ENCODE results near the gene BCAM.
"Not testable (repeated sequence)": the region's sequence is repeated elsewhere in the genome, so short reads cannot be mapped to it uniquely, and the experiment has no call there.

Gene BCAM

DNA sequence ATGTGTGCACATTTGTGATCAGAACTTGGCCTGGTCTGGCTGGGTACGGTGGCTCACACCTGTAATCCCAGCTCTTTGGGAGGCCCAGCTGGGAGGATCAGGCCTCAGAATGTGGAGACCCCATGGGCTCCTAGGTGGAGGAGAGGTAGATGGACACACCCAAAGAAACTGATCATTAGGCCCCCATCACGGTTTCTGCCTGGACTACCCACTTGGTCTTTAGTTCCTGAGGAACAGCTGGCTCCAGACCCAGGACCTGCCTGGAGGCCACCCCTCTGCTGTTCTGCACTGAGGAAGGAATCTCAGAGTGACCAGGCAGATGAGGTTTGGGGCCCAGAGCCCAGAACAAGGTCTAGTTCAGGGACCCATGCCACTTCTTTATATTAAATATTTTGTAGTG is 29.8 kb upstream of the BCAM start:
- Histone ChIP-seq H4K91ac (ENCODE audit: low read length) (no peak overlapping the region), H3K4me2 (ENCODE audit: low read length, poor library complexity, severe bottlenecking) (no peak overlapping the region), H3K9me3 (ENCODE audit: control insufficient read depth, low read length) (no peaks in the 10 kb centered on the region), H2BK120ac (ENCODE audit: low read depth, low read length) (no peak overlapping the region), H3K36me3 (ENCODE audit: control insufficient read depth in 1 of 2, insufficient read depth in 2 of 2, low read depth in 1 of 2, low read length in 2 of 2) (no peaks in the 10 kb centered on the region), H3K27ac (ENCODE audit: low read length, poor library complexity, severe bottlenecking) (no peak overlapping the region), H3K4me1 (ENCODE audit: control insufficient read depth, insufficient read depth, low read depth, low read length) (peaks cover 9% of the 10 kb centered on the region), H3K4me3 (ENCODE audit: insufficient read depth in 1 of 2, low read depth in 1 of 2, low read length in 2 of 2) (no peak overlapping the region), H3K9ac (ENCODE audit: low read length) (no peak overlapping the region), H2BK15ac (ENCODE audit: low read depth, poor library complexity, severe bottlenecking) (no peak overlapping the region), H4K8ac (ENCODE audit: low read length) (no peak overlapping the region), H2BK5ac (ENCODE audit: low read depth, low read length, poor library complexity, severe bottlenecking) (no peak overlapping the region), H3K14ac (ENCODE audit: low read length in 2 of 2) (no peak overlapping the region), H3K23ac (ENCODE audit: low read length in 2 of 2) (no peak overlapping the region), H3K4ac (ENCODE audit: low read depth in 1 of 2, low read length in 2 of 2) (no peak overlapping the region), H2BK12ac (ENCODE audit: low read length in 2 of 2) (no peak overlapping the region), H2AK5ac (ENCODE audit: low read length, severe bottlenecking) (no peak overlapping the region), H3K18ac (ENCODE audit: low read depth in 1 of 2, low read length in 2 of 2) (no peak overlapping the region), H2AFZ (ENCODE audit: low read depth, low read length) (no peak overlapping the region), H3K79me1 (replicated peaks; ENCODE audit: low read length, poor library complexity, severe bottlenecking) (no peaks in the 10 kb centered on the region), H3K27me3 (ENCODE audit: control insufficient read depth in 1 of 2, insufficient read depth in 1 of 2, low read length in 2 of 2) (peaks cover 4 to 15% of the 10 kb centered on the region in 2 experiments)
- no peak for DNase-seq
- WGBS: 90% methylated on average over 2 of the region's 2 CpGs

DNA sequence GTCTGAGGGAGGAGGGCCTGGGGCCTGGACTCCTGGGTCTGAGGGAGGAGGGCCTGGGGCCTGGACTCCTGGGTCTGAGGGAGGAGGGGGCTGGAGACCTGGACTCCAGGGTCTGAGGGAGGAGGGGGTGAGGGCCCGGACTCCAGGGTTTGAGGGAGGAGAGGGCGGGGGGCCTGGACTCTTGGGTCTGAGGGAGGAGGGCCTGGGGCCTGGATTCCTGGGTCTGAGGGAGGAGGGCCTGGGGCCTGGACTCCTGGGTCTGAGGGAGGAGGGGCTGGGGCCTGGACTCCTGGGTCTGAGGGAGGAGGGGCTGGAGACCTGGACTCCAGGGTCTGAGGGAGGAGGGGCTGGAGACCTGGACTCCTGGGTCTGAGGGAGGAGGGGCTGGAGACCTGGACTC is 27.2 kb upstream of the BCAM start:
- H3K9me3 ChIP-seq (ENCODE audit: control insufficient read depth, low read length); H3K9ac ChIP-seq (ENCODE audit: low read length); H3K23ac ChIP-seq (ENCODE audit: low read length in 2 of 2); H3K4ac ChIP-seq (ENCODE audit: low read depth in 1 of 2, low read length in 2 of 2); H3K4me1 ChIP-seq (ENCODE audit: control insufficient read depth, insufficient read depth, low read depth, low read length); H4K8ac ChIP-seq (ENCODE audit: low read length); H4K91ac ChIP-seq (ENCODE audit: low read length); H3K18ac ChIP-seq (ENCODE audit: low read depth in 1 of 2, low read length in 2 of 2); DNase-seq; H2BK5ac ChIP-seq (ENCODE audit: low read depth, low read length, poor library complexity, severe bottlenecking); H3K14ac ChIP-seq (ENCODE audit: low read length in 2 of 2); H2BK12ac ChIP-seq (ENCODE audit: low read length in 2 of 2); H3K4me3 ChIP-seq (ENCODE audit: insufficient read depth in 1 of 2, low read depth in 1 of 2, low read length in 2 of 2); H2AFZ ChIP-seq (ENCODE audit: low read depth, low read length); H3K36me3 ChIP-seq (ENCODE audit: control insufficient read depth in 1 of 2, insufficient read depth in 2 of 2, low read depth in 1 of 2, low read length in 2 of 2); H2AK5ac ChIP-seq (ENCODE audit: low read length, severe bottlenecking); H2BK120ac ChIP-seq (ENCODE audit: low read depth, low read length); H3K27ac ChIP-seq (ENCODE audit: low read length, poor library complexity, severe bottlenecking); H3K4me2 ChIP-seq (ENCODE audit: low read length, poor library complexity, severe bottlenecking); H3K79me1 ChIP-seq (replicated peaks; ENCODE audit: low read length, poor library complexity, severe bottlenecking): not testable (repeated sequence)
- peak overlapping the region; percentile 40 for H2BK15ac ChIP-seq (ENCODE audit: low read depth, poor library complexity, severe bottlenecking)
- WGBS: 96% methylated on average over 2 of the region's 2 CpGs
- H3K27me3 ChIP-seq (ENCODE audit: control insufficient read depth in 1 of 2, insufficient read depth in 1 of 2, low read length in 2 of 2): peaks cover 4 to 16% of the 10 kb centered on the region in 2 experiments

DNA sequence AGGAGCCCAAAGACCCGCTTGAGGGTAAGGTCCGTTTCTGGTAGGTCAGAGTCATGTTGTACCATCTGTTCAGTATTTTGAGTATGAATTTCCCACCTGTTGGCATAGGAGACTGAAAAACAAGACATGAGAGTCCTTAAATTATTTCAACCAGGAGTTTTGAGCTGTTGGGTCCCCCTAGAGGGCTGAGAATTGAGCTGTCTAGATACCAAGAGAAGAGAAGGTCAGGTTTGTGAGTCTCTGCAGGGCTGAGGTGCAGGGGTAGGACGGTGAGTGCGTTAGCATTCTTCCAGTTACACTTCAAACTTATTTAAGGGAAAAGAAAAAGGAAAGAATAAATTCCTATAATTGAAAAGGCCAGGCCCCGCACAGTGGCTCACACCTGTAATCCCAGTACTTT is 26.2 kb upstream of the BCAM start:
- H3K27me3 ChIP-seq (ENCODE audit: control insufficient read depth in 1 of 2, insufficient read depth in 1 of 2, low read length in 2 of 2): peaks cover 1 to 15% of the 10 kb centered on the region in 2 experiments

DNA sequence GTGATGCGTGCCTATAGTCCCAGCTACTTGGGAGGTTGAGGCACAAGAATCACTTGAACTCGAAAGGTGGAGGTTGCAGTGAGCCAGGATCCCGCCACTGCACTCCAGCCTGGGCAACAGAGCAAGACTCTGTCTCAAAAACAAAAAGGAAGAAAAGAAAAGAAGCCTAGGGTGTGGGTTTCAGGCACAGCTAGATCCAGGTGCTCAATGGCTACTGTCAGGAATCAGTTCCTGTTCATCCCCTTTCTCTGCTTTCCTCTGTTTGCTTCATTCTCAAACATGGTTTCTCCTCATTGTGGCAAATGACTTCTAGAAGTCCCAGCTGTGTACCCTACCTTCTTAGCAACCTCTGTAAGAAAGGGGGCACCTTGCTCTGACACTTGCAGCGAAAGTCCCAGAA is 25.4 kb upstream of the BCAM start:
- peaks cover 3% of the 10 kb centered on the region for H3K4me1 ChIP-seq (ENCODE audit: control insufficient read depth, insufficient read depth, low read depth, low read length)

More for the DNA sequence above, 26.2 kb upstream of the BCAM start:
- H4K8ac ChIP-seq (ENCODE audit: low read length): no peak overlapping the region
- no peak overlapping the region for H3K4me2 ChIP-seq (ENCODE audit: low read length, poor library complexity, severe bottlenecking)
- no peak overlapping the region for H2BK5ac ChIP-seq (ENCODE audit: low read depth, low read length, poor library complexity, severe bottlenecking)
- H3K36me3 ChIP-seq (ENCODE audit: control insufficient read depth in 1 of 2, insufficient read depth in 2 of 2, low read depth in 1 of 2, low read length in 2 of 2): no peaks in the 10 kb centered on the region
- H3K14ac ChIP-seq (ENCODE audit: low read length in 2 of 2): no peak overlapping the region
- H3K79me1 ChIP-seq (replicated peaks; ENCODE audit: low read length, poor library complexity, severe bottlenecking): no peaks in the 10 kb centered on the region
- H3K9me3 ChIP-seq (ENCODE audit: control insufficient read depth, low read length): no peaks in the 10 kb centered on the region
- H2BK120ac ChIP-seq (ENCODE audit: low read depth, low read length): no peak overlapping the region
- no peak overlapping the region for H2BK12ac ChIP-seq (ENCODE audit: low read length in 2 of 2)
- H3K9ac ChIP-seq (ENCODE audit: low read length): no peak overlapping the region
- H2BK15ac ChIP-seq (ENCODE audit: low read depth, poor library complexity, severe bottlenecking): no peak overlapping the region
- H3K27ac ChIP-seq (ENCODE audit: low read length, poor library complexity, severe bottlenecking): no peak overlapping the region
- H3K23ac ChIP-seq (ENCODE audit: low read length in 2 of 2): no peak overlapping the region
- DNase-seq: no peak
- no peak overlapping the region for H2AFZ ChIP-seq (ENCODE audit: low read depth, low read length)
- H3K4me3 ChIP-seq (ENCODE audit: insufficient read depth in 1 of 2, low read depth in 1 of 2, low read length in 2 of 2): no peak overlapping the region
- 93% methylated on average over 3 of the region's 5 CpGs for WGBS
- no peak overlapping the region for H4K91ac ChIP-seq (ENCODE audit: low read length)
- H2AK5ac ChIP-seq (ENCODE audit: low read length, severe bottlenecking): no peak overlapping the region
- H3K4ac ChIP-seq (ENCODE audit: low read depth in 1 of 2, low read length in 2 of 2): no peak overlapping the region
- H3K18ac ChIP-seq (ENCODE audit: low read depth in 1 of 2, low read length in 2 of 2): no peak overlapping the region
- H3K4me1 ChIP-seq (ENCODE audit: control insufficient read depth, insufficient read depth, low read depth, low read length): peaks cover 7% of the 10 kb centered on the region

More for the DNA sequence above, 25.4 kb upstream of the BCAM start:
- Histone ChIP-seq H3K23ac (ENCODE audit: low read length in 2 of 2) (no peak overlapping the region), H3K4ac (ENCODE audit: low read depth in 1 of 2, low read length in 2 of 2) (no peak overlapping the region), H2BK12ac (ENCODE audit: low read length in 2 of 2) (no peak overlapping the region), H3K18ac (ENCODE audit: low read depth in 1 of 2, low read length in 2 of 2) (no peak overlapping the region), H3K9me3 (ENCODE audit: control insufficient read depth, low read length) (no peaks in the 10 kb centered on the region), H2AK5ac (ENCODE audit: low read length, severe bottlenecking) (no peak overlapping the region), H4K91ac (ENCODE audit: low read length) (no peak overlapping the region), H3K4me3 (ENCODE audit: insufficient read depth in 1 of 2, low read depth in 1 of 2, low read length in 2 of 2) (no peak overlapping the region), H2BK5ac (ENCODE audit: low read depth, low read length, poor library complexity, severe bottlenecking) (no peak overlapping the region), H3K14ac (ENCODE audit: low read length in 2 of 2) (no peak overlapping the region), H3K4me2 (ENCODE audit: low read length, poor library complexity, severe bottlenecking) (no peak overlapping the region), H3K79me1 (replicated peaks; ENCODE audit: low read length, poor library complexity, severe bottlenecking) (no peaks in the 10 kb centered on the region), H2BK15ac (ENCODE audit: low read depth, poor library complexity, severe bottlenecking) (no peak overlapping the region), H4K8ac (ENCODE audit: low read length) (peak overlapping the region; percentile 37), H3K27me3 (ENCODE audit: control insufficient read depth in 1 of 2, insufficient read depth in 1 of 2, low read length in 2 of 2) (peaks cover 0 to 12% of the 10 kb centered on the region in 2 experiments), H2BK120ac (ENCODE audit: low read depth, low read length) (no peak overlapping the region), H3K36me3 (ENCODE audit: control insufficient read depth in 1 of 2, insufficient read depth in 2 of 2, low read depth in 1 of 2, low read length in 2 of 2) (no peaks in the 10 kb centered on the region), H3K9ac (ENCODE audit: low read length) (no peak overlapping the region), H2AFZ (ENCODE audit: low read depth, low read length) (no peak overlapping the region), H3K27ac (ENCODE audit: low read length, poor library complexity, severe bottlenecking) (no peak overlapping the region)
- no peak for DNase-seq
- WGBS: 97% methylated on average over 4 of the region's 4 CpGs
